ENCODE results near the gene ARHGEF19.
"Not testable (repeated sequence)": the region's sequence is repeated elsewhere in the genome, so short reads cannot be mapped to it uniquely, and the experiment has no call there.

Gene ARHGEF19

GRCh38 chr1:16230744-16231143 is 18.3 kb upstream of the ARHGEF19 start:
- no peak for TF ChIP-seq CTCF (conservative IDR thresholded peaks at IDR 0.05)
- H3K27ac ChIP-seq = no peak overlapping the region

DNA sequence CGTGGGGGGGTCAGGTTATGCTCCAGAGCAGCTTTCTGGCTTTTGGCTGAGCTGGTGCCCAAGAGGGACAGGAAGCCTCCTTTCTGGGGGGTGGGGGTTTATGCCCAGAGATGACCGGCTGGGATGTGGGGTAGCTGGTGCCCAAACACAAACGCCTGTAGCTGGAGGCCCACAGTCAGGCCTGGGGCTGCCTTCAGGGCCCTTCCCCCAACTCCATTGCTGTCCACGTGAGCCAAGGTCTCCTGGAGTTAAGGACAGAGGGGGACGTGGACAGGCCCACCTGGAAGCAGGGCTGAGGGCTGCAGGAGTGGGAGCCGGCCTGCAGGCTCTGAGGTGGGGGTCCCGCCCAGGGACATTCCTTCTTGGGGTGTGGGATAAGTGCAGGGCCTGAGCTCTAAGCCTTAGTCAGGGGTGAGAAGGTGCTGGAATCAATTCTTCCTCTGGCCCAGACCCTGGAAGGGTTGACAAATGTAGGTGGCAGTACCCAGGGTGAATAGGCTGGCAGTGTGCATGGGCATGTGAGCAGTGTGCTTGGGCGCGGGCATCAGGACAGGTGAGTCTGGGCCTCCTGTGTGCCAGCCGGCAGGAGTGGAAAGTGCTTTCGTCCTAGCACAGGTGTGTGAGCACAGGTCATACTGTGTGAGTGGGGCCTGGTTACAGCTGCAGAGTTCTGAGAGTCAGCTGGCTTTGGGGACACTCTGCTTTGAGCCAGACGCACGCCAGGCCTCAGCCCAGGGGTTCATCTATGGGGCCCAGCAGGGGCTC is 17.7 kb upstream of the ARHGEF19 start:
- H3K27ac ChIP-seq = no peak overlapping the region
- TF ChIP-seq CTCF (conservative IDR thresholded peaks at IDR 0.05) = no peak

DNA sequence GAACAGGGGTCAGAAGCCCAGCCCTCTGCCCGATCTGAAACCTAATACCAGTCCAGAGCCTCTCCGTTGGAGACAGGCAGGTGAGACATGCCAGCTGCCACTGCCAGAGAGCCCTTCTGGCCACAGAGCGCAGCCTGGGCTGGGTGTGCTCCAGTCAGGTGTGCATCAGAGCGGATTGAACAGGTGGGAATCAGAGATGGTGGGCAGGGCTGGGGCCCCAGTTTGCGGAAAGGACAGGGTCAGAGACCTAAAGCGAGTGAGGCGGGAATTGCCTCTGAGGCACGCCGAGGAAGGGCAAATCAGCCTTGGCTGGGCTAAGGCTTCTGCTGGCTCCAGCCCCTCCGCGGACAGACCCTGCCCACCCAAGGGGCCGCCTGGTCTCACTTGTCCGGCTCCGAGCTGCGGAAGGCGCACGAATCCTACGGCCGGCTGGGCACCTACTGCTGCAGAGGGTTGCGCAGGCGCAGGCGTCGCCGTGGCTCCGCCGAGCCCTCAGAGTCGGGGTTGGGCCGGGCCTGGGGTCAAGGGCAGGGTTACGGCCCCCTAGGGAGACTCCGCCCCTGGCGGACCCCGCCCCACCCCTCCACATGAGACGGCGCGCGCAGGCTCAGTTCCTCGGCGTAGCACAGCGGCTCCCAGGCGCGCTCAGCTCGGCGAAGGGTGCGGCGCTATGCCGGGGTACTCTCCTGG is 14.2 kb upstream of the ARHGEF19 start:
- no peak for TF ChIP-seq CTCF (conservative IDR thresholded peaks at IDR 0.05)
- H3K27ac ChIP-seq = no peak overlapping the region

- no peak for TF ChIP-seq CTCF (conservative IDR thresholded peaks at IDR 0.05)
- H3K27ac ChIP-seq = no peak overlapping the region
Measured at GRCh38 chr1:16226129-16226489, 13.7 kb upstream of the ARHGEF19 start.

DNA sequence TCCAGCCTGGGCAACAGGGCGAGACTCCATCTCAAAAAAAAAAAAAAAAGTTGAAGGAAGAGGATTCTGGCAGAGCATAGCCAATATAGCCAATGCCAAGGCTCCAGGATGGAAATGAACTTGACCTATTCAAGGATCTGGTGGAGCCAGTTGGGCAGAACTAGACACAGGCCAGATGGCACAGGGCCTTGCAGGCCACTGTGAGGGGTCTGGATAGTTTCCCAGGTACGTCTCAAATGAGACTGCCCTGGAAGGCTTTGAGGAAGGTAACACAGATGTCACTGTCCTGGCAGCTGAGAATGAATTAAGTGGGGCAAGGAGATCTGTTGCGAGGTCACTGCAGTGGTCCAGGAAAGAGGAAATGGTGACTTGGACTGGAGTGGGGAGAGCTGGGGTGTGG is 12.0 kb upstream of the ARHGEF19 start:
- TF ChIP-seq CTCF (conservative IDR thresholded peaks at IDR 0.05) = no peak
- H3K27ac ChIP-seq = no peak overlapping the region

- not testable (repeated sequence) for H3K27ac ChIP-seq
Measured at GRCh38 chr1:16222716-16223115, 10.3 kb upstream of the ARHGEF19 start.

DNA sequence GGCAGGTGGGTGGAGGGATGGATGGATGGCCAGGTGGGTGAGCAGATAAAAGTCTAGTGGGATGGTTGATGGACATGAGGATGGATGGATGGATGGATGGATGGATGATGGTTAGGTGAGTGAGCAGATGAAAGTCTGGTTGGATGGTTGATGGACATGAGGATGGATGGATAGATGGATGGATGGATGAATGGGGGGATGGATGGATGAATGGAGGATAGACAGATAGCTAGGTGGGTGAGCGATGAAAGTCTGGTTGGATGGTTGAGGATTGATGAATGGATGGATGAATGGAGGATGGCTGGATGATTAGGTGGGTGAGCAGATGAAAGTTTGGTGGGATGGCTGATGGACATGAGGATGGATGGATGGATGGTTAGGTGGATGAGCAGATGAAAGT is 9.0 kb upstream of the ARHGEF19 start:
- TF ChIP-seq CTCF (conservative IDR thresholded peaks at IDR 0.05) = no peak
- no peak overlapping the region for H3K27ac ChIP-seq

- TF ChIP-seq CTCF (conservative IDR thresholded peaks at IDR 0.05) = no peak
- H3K27ac ChIP-seq = no peak overlapping the region
Measured at GRCh38 chr1:16219968-16220500, 7.6 kb upstream of the ARHGEF19 start.

All from VCaP (cell line).